HG02852 (cell line): Measurements from ENCODE around the gene AMT.
"Not testable (repeated sequence)": the region's sequence is repeated elsewhere in the genome, so short reads cannot be mapped to it uniquely, and the experiment has no call there.

Source experiments
- ATAC-seq: cut with Tn5 transposase; IDR thresholded peaks from one replicate; pipeline ENCODE4 v1.9.1; 2021; ENCODE audit warnings: mild to moderate bottlenecking, moderate library complexity; ENCODE audit not compliant: unreplicated experiment

The AMT gene

GRCh38 chr3:49391310-49391709 is 31.0 kb downstream of the AMT start:
- ATAC-seq = not testable (repeated sequence)

- ATAC-seq = no peak
These were observed 33.0 kb downstream of the AMT start for GRCh38 chr3:49389297-49389696.

GRCh38 chr3:49388289-49388820 is 33.9 kb downstream of the AMT start:
- ATAC-seq = no peak

GRCh38 chr3:49387721-49388120 is 34.6 kb downstream of the AMT start:
- no peak for ATAC-seq

GRCh38 chr3:49386056-49386756 is 36.1 kb downstream of the AMT start:
- no peak for ATAC-seq

- ATAC-seq = no peak
These were observed 36.7 kb downstream of the AMT start for GRCh38 chr3:49385617-49386016.

GRCh38 chr3:49383387-49383786 is 38.9 kb downstream of the AMT start:
- ATAC-seq = no peak

GRCh38 chr3:49378249-49378895 is 43.9 kb downstream of the AMT start:
- ATAC-seq = no peak

- ATAC-seq = no peak
These were observed 44.8 kb downstream of the AMT start for GRCh38 chr3:49377483-49377882.

GRCh38 chr3:49371946-49372345 is 50.3 kb downstream of the AMT start:
- no peak for ATAC-seq

GRCh38 chr3:49370585-49371290 is 51.5 kb downstream of the AMT start:
- ATAC-seq = no peak
